Measurements from ENCODE around the gene PKP2.

GRCh38 chr12:32854716-32855115, 41.9 kb downstream of the PKP2 start:
- TF ChIP-seq CTCF (IDR thresholded peaks at IDR 0.05; ENCODE audit: low read depth, low read length): no peak
- no peak for TF ChIP-seq POLR2A (IDR thresholded peaks at IDR 0.05; ENCODE audit: extremely low read depth, insufficient read length)
- no peak for TF ChIP-seq MAX (IDR thresholded peaks at IDR 0.05; ENCODE audit: low read depth, low read length)
